Loucy (cell line): ENCODE data around the gene PHF21B.

Experiments
- H2AFZ ChIP-seq: fragments of 200-600 bp; sonication (generic); 2 replicates; pipeline ENCODE4 v1.6.0; 2016; ENCODE audit warnings: antibody characterized with exemption, mild to moderate bottlenecking, low read length, moderate library complexity
- H3F3A ChIP-seq: fragments of 200-600 bp; 2 replicates; pipeline ENCODE4 v1.6.0; 2016; ENCODE audit warnings: antibody characterized with exemption, low read depth, mild to moderate bottlenecking
- H3K27me3 ChIP-seq: fragments of 200-600 bp; sonication (generic); 2 replicates; pipeline ENCODE4 v1.6.1; 2014; ENCODE audit warnings: low read length, mild to moderate bottlenecking; ENCODE audit not compliant: insufficient read depth, poor library complexity, severe bottlenecking
- H3K36me3 ChIP-seq: fragments of 200-600 bp; sonication (generic); 2 replicates; pipeline ENCODE4 v1.6.1; 2016; ENCODE audit warnings: low read length; ENCODE audit not compliant: insufficient read depth
- H3K4me1 ChIP-seq: fragments of 200-600 bp; sonication (generic); 2 replicates; pipeline ENCODE4 v1.5.1; 2014; ENCODE audit warnings: low read length, mild to moderate bottlenecking; ENCODE audit not compliant: insufficient read depth, poor library complexity, severe bottlenecking
- H3K4me2 ChIP-seq: fragments of 200-600 bp; sonication (generic); 2 replicates; pipeline ENCODE4 v1.6.0; 2014; ENCODE audit warnings: antibody characterized with exemption, low read length, low read depth, mild to moderate bottlenecking; ENCODE audit not compliant: poor library complexity, severe bottlenecking
- H3K4me3 ChIP-seq: fragments of 200-600 bp; sonication (generic); 2 replicates; pipeline ENCODE4 v1.5.1; 2014; ENCODE audit warnings: low read length, mild to moderate bottlenecking, mixed read lengths; ENCODE audit not compliant: poor library complexity, severe bottlenecking
- H3K79me2 ChIP-seq: fragments of 200-600 bp; sonication (generic); 2 replicates; pipeline ENCODE4 v1.6.1; 2014; ENCODE audit warnings: low read length; ENCODE audit not compliant: insufficient read depth
- H3K9ac ChIP-seq: fragments of 200-600 bp; sonication (generic); 2 replicates; pipeline ENCODE4 v1.6.0; 2014; ENCODE audit warnings: mild to moderate bottlenecking, low read depth, low read length, moderate library complexity; ENCODE audit not compliant: poor library complexity, severe bottlenecking
- H3K9me2 ChIP-seq: fragments of 200-600 bp; sonication (generic); replicated peaks from 2 replicates; pipeline ENCODE4 v1.6.1; 2016; ENCODE audit warnings: low read depth, low read length, mixed read lengths
- H3K9me3 ChIP-seq: fragments of 200-600 bp; sonication (generic); 2 replicates; pipeline ENCODE4 v1.6.1; 2014; ENCODE audit warnings: mild to moderate bottlenecking, antibody characterized with exemption, low read length, low read depth; ENCODE audit not compliant: insufficient read depth
- H4K20me1 ChIP-seq: fragments of 200-600 bp; sonication (generic); 2 replicates; pipeline ENCODE4 v1.6.0; 2014; ENCODE audit warnings: antibody characterized with exemption, low read length, mild to moderate bottlenecking; ENCODE audit not compliant: insufficient read depth, poor library complexity, severe bottlenecking
- CTCF ChIP-seq: fragments of 200-600 bp; sonication (generic); conservative IDR thresholded peaks from 2 replicates; pipeline ENCODE4 v1.5.1; 2014; ENCODE audit warnings: mild to moderate bottlenecking, antibody characterized with exemption, low read length
- EZH2phosphoT487 ChIP-seq: fragments of 200-600 bp; IDR thresholded peaks from 2 replicates; pipeline ENCODE4 v1.6.1; 2018; ENCODE audit warnings: antibody characterized with exemption, mild to moderate bottlenecking, moderate library complexity, borderline replicate concordance

The PHF21B gene

GRCh38 chr22:44947846-44948245, 62.0 kb downstream of the PHF21B start:
- no peaks in the 10 kb centered on the region for H4K20me1 ChIP-seq
- no peaks in the 10 kb centered on the region for H3F3A ChIP-seq
- no peaks in the 10 kb centered on the region for H3K4me1 ChIP-seq
- no peaks in the 10 kb centered on the region for H3K9me2 ChIP-seq
- H3K9ac ChIP-seq: no peak overlapping the region
- H3K4me2 ChIP-seq: no peak overlapping the region
- H3K79me2 ChIP-seq: no peaks in the 10 kb centered on the region
- no peaks in the 10 kb centered on the region for H3K27me3 ChIP-seq
- no peaks in the 10 kb centered on the region for H3K36me3 ChIP-seq
- H3K9me3 ChIP-seq: no peaks in the 10 kb centered on the region
- no peak overlapping the region for H3K4me3 ChIP-seq
- no peak for TF ChIP-seq CTCF
- no peak for TF ChIP-seq EZH2phosphoT487
- H2AFZ ChIP-seq: no peak overlapping the region

- H3K9me3 ChIP-seq: no peaks in the 10 kb centered on the region
- no peaks in the 10 kb centered on the region for H3F3A ChIP-seq
- no peaks in the 10 kb centered on the region for H3K4me1 ChIP-seq
- no peaks in the 10 kb centered on the region for H4K20me1 ChIP-seq
- no peaks in the 10 kb centered on the region for H3K79me2 ChIP-seq
- no peak overlapping the region for H3K9ac ChIP-seq
- H3K4me2 ChIP-seq: no peak overlapping the region
- no peak overlapping the region for H3K4me3 ChIP-seq
- H3K36me3 ChIP-seq: no peaks in the 10 kb centered on the region
- no peaks in the 10 kb centered on the region for H3K9me2 ChIP-seq
- H2AFZ ChIP-seq: no peak overlapping the region
- H3K27me3 ChIP-seq: no peaks in the 10 kb centered on the region
- TF ChIP-seq EZH2phosphoT487 (no peak), CTCF (no peak)
These were observed 62.8 kb downstream of the PHF21B start for GRCh38 chr22:44947049-44947448.

GRCh38 chr22:44944883-44945601, 64.8 kb downstream of the PHF21B start:
- no peaks in the 10 kb centered on the region for H3K36me3 ChIP-seq
- no peaks in the 10 kb centered on the region for H4K20me1 ChIP-seq
- no peaks in the 10 kb centered on the region for H3K9me3 ChIP-seq
- TF ChIP-seq EZH2phosphoT487 (no peak), CTCF (no peak)
- no peak overlapping the region for H3K9ac ChIP-seq
- H2AFZ ChIP-seq: no peak overlapping the region
- no peaks in the 10 kb centered on the region for H3K27me3 ChIP-seq
- no peaks in the 10 kb centered on the region for H3K79me2 ChIP-seq
- H3K4me2 ChIP-seq: no peak overlapping the region
- H3K4me3 ChIP-seq: no peak overlapping the region
- H3K4me1 ChIP-seq: no peaks in the 10 kb centered on the region
- no peaks in the 10 kb centered on the region for H3F3A ChIP-seq
- no peaks in the 10 kb centered on the region for H3K9me2 ChIP-seq
